Activated CD4-positive, alpha-beta T cell treated with anti-CD3 and anti-CD28 coated beads, Interleukin-2, amount 10 ng/mL, durations not matched to agents 24 days and 14 days (primary cell): Measurements from ENCODE around the gene TNNT3. TPM values are rescaled to one million over a fixed set of nuclear protein-coding genes. Genes with fewer than 3 reads are reported as not detected.

Source experiments
- DNase-seq: peaks from one replicate; pipeline ENCODE4 v3.0.0; 2022
- H3K27ac Mint-ChIP-seq: one replicate; pipeline ENCODE4 v1.8.0; 2022; ENCODE audit warnings: mild to moderate bottlenecking, mixed read lengths
- H3K27me3 Mint-ChIP-seq: one replicate; pipeline ENCODE4 v1.8.0; 2022; ENCODE audit warnings: mixed read lengths
- H3K36me3 Mint-ChIP-seq: one replicate; pipeline ENCODE4 v1.8.0; 2022; ENCODE audit warnings: low read depth, mild to moderate bottlenecking, mixed read lengths
- H3K4me1 Mint-ChIP-seq: one replicate; pipeline ENCODE4 v1.8.0; 2021; ENCODE audit warnings: mixed read lengths
- H3K4me3 Mint-ChIP-seq: one replicate; pipeline ENCODE4 v1.8.0; 2022; ENCODE audit warnings: mild to moderate bottlenecking, moderate library complexity, mixed read lengths
- H3K9me3 Mint-ChIP-seq: one replicate; pipeline ENCODE4 v1.8.0; 2021; ENCODE audit warnings: mixed read lengths
- intact Hi-C: fragments of 100-400 bp; cut with micrococcal nuclease; formaldehyde crosslinking; loops from one replicate; pipeline ENCODE4 v1.15.1; 2023
- total RNA-seq: library from RNA; stranded (reverse); gene quantifications from 2 replicates; pipeline ENCODE4 v1.2.3, GENCODE V29; 2022

TNNT3 gene
- total RNA-seq, 1 donor from 2014 or later, result 1.2 TPM

GRCh38 chr11:1926156-1927025 lies 6.9 kb downstream of the TNNT3 start:
- H3K4me3 Mint-ChIP-seq, result no peak overlapping the region

DNA sequence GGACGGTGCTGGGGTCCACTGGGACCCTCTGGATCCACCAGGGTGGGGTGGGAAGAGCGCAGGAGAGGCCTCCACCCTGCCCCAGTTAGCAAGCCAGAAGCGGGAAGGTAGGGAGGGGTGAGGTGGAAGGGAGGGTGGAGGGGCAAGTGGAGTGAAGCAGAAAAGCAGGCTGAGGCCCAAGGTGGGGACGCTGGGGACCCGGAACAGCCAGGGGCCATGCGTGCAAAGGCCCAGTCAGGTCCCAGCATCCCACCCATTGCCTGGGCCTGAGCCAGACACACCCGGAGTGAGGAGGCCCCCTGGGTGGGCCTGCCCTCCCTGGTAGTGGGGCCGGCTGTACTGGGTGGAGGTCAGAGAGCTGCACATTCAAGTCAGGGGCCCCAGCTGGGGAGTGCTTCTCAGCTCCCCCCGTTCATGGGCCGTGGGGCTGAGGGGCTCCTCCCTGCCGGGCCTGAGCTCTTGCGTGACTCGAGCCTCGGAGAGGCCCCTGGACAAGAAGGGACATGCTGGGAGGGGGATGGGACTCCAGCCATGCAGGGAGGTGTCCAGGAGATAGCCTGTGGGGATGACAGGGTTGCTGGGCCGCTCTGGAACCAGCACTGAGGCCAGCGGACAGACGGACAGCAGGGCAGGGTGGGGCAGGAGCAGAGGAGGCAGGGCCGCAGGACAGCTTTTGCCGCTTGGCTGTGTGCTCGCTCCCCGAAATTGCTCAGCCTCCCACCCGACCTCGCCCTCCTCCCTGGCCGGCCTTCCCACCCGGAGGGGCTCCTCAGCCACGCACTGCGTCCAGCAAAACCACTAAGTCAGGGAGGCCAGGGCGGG lies 7.7 kb downstream of the TNNT3 start:
- no peak overlapping the region for H3K4me3 Mint-ChIP-seq
- H3K4me1 Mint-ChIP-seq, result peaks cover 2% of the 10 kb centered on the region
- DNase-seq, result no peak
- H3K27me3 Mint-ChIP-seq, result peaks cover 4% of the 10 kb centered on the region
- H3K36me3 Mint-ChIP-seq, result no peaks in the 10 kb centered on the region
- H3K9me3 Mint-ChIP-seq, result no peaks in the 10 kb centered on the region
- H3K27ac Mint-ChIP-seq, result no peak overlapping the region
- intact Hi-C loops, result no loop called here

More at GRCh38 chr11:1926156-1927025, 6.9 kb downstream of the TNNT3 start:
- Mint-ChIP-seq H3K27ac (no peak overlapping the region), H3K4me1 (peaks cover 2% of the 10 kb centered on the region), H3K27me3 (peaks cover 3% of the 10 kb centered on the region), H3K9me3 (no peaks in the 10 kb centered on the region), H3K36me3 (no peaks in the 10 kb centered on the region)
- no peak for DNase-seq
- intact Hi-C loops, result no loop called here

- no peak for DNase-seq
- Mint-ChIP-seq H3K27ac (no peak overlapping the region), H3K36me3 (no peaks in the 10 kb centered on the region), H3K27me3 (peaks cover 4% of the 10 kb centered on the region), H3K4me3 (no peak overlapping the region), H3K9me3 (no peaks in the 10 kb centered on the region), H3K4me1 (no peaks in the 10 kb centered on the region)
- intact Hi-C loops, result no loop called here
Observed at GRCh38 chr11:1927848-1928469, 8.5 kb downstream of the TNNT3 start.

DNA sequence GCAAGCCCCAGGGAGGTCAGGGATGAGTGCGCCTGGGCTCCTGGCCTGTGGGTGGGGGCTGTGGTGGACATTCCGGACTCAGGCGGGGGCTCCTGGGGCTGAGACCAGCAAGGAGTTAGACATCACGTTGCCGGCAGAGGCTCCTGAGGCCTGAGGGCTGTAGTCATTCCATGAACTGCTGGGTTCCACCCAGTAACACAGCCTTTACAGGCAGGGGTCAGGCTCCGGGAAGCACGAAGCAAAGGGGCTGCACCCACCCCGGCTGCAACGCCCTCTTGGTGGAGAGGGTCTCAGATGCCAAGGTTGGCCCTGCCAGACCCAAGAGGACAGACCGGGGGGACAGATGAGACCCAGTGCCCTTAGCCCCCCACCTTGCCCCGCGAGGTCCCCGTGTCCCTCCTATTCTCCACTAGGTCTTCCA lies 9.0 kb downstream of the TNNT3 start:
- H3K36me3 Mint-ChIP-seq, result no peaks in the 10 kb centered on the region
- intact Hi-C loops, result no loop called here
- H3K27ac Mint-ChIP-seq, result no peak overlapping the region
- no peaks in the 10 kb centered on the region for H3K4me1 Mint-ChIP-seq
- no peak for DNase-seq
- peaks cover 4% of the 10 kb centered on the region for H3K27me3 Mint-ChIP-seq
- H3K4me3 Mint-ChIP-seq, result no peak overlapping the region
- no peaks in the 10 kb centered on the region for H3K9me3 Mint-ChIP-seq

- H3K4me1 Mint-ChIP-seq, result no peaks in the 10 kb centered on the region
- no peak overlapping the region for H3K4me3 Mint-ChIP-seq
- DNase-seq, result no peak
- no peaks in the 10 kb centered on the region for H3K9me3 Mint-ChIP-seq
- H3K36me3 Mint-ChIP-seq, result no peaks in the 10 kb centered on the region
- intact Hi-C loops, result no loop called here
- H3K27me3 Mint-ChIP-seq, result peaks cover 4% of the 10 kb centered on the region
- H3K27ac Mint-ChIP-seq, result no peak overlapping the region
Observed at GRCh38 chr11:1928891-1929541, 9.5 kb downstream of the TNNT3 start.

DNA sequence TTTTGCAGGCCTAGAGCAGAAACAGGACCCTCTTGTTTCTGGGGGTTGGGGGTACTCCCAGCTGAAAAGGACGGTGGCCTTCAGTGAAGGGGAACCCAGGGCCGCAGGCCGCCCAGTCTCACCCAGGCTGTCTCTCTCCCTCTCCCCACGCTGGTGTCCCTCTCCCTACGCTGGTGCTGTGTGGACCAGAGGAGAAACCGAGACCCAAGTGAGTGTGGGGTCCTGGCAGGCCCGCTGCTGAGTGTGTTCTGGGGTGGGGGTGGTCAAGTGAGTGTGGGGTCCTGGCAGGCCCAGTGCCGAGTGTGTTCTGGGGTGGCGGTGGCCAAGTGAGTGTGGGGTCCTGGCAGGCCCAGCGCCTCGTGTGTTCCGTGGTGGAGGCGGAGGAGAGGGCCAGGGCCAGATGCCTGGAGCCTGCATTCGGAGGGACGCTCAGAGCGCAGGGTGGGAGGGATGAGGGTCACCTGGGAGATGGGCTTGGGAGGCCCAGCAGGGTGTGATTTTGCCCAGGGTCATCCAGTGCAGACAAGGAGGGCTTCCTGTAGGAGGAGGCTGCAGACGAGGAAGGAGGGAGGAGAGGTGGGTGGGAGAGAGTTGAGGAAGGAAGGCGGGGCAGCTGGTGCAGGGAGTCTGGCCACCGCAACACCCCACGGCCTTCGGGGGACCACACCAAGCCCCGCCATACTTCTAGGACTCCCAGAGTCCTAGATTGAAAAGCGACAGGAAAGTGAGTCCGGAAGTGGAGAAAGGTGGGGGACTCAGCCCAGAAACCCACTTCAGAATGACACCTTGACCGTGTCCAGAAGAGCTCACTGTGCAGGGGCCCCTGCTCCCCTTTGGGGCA lies 10.3 kb downstream of the TNNT3 start:
- no peaks in the 10 kb centered on the region for H3K36me3 Mint-ChIP-seq
- H3K4me1 Mint-ChIP-seq, result no peaks in the 10 kb centered on the region
- H3K9me3 Mint-ChIP-seq, result no peaks in the 10 kb centered on the region
- DNase-seq, result no peak
- no peak overlapping the region for H3K27ac Mint-ChIP-seq
- peaks cover 4% of the 10 kb centered on the region for H3K27me3 Mint-ChIP-seq
- no peak overlapping the region for H3K4me3 Mint-ChIP-seq
- intact Hi-C loops, result no loop called here

- H3K9me3 Mint-ChIP-seq, result no peaks in the 10 kb centered on the region
- no peaks in the 10 kb centered on the region for H3K36me3 Mint-ChIP-seq
- H3K27ac Mint-ChIP-seq, result no peak overlapping the region
- intact Hi-C loops, result no loop called here
- no peak overlapping the region for H3K4me3 Mint-ChIP-seq
- H3K27me3 Mint-ChIP-seq, result peaks cover 4% of the 10 kb centered on the region
- no peaks in the 10 kb centered on the region for H3K4me1 Mint-ChIP-seq
- no peak for DNase-seq
Observed at GRCh38 chr11:1930462-1930830, 10.9 kb downstream of the TNNT3 start.

- no peak overlapping the region for H3K27ac Mint-ChIP-seq
- no peaks in the 10 kb centered on the region for H3K36me3 Mint-ChIP-seq
- H3K27me3 Mint-ChIP-seq, result peaks cover 4% of the 10 kb centered on the region
- no peaks in the 10 kb centered on the region for H3K9me3 Mint-ChIP-seq
- DNase-seq, result no peak
- H3K4me3 Mint-ChIP-seq, result no peak overlapping the region
- intact Hi-C loops, result no loop called here
- H3K4me1 Mint-ChIP-seq, result no peaks in the 10 kb centered on the region
Observed at GRCh38 chr11:1931341-1932104, 12.0 kb downstream of the TNNT3 start.

- no peaks in the 10 kb centered on the region for H3K36me3 Mint-ChIP-seq
- no peak overlapping the region for H3K4me3 Mint-ChIP-seq
- DNase-seq, result no peak
- intact Hi-C loops, result no loop called here
- H3K27me3 Mint-ChIP-seq, result peaks cover 4% of the 10 kb centered on the region
- H3K9me3 Mint-ChIP-seq, result no peaks in the 10 kb centered on the region
- no peak overlapping the region for H3K27ac Mint-ChIP-seq
- H3K4me1 Mint-ChIP-seq, result no peaks in the 10 kb centered on the region
Observed at GRCh38 chr11:1932105-1932480, 12.6 kb downstream of the TNNT3 start.

DNA sequence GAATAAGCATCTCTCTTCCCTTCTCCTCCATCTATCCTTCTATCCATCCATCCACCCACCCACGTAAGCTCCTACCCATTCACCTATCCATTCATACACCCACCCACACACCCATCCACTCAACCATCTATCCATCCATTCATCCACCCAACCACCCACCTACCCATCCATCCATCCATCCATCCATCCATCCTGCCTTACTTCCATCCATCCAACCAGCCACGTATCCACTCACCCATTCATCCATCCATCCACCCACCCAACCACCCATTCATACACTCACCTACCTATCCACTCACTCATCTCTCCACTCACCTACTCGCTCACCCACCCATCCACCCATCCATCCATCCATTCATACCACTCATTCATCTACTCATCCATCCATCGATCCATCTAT lies 13.2 kb downstream of the TNNT3 start:
- H3K4me3 Mint-ChIP-seq, result no peak overlapping the region
- H3K27me3 Mint-ChIP-seq, result peaks cover 4% of the 10 kb centered on the region
- no peak for DNase-seq
- no peaks in the 10 kb centered on the region for H3K4me1 Mint-ChIP-seq
- H3K27ac Mint-ChIP-seq, result no peak overlapping the region
- intact Hi-C loops, result no loop called here
- H3K9me3 Mint-ChIP-seq, result no peaks in the 10 kb centered on the region
- H3K36me3 Mint-ChIP-seq, result no peaks in the 10 kb centered on the region

DNA sequence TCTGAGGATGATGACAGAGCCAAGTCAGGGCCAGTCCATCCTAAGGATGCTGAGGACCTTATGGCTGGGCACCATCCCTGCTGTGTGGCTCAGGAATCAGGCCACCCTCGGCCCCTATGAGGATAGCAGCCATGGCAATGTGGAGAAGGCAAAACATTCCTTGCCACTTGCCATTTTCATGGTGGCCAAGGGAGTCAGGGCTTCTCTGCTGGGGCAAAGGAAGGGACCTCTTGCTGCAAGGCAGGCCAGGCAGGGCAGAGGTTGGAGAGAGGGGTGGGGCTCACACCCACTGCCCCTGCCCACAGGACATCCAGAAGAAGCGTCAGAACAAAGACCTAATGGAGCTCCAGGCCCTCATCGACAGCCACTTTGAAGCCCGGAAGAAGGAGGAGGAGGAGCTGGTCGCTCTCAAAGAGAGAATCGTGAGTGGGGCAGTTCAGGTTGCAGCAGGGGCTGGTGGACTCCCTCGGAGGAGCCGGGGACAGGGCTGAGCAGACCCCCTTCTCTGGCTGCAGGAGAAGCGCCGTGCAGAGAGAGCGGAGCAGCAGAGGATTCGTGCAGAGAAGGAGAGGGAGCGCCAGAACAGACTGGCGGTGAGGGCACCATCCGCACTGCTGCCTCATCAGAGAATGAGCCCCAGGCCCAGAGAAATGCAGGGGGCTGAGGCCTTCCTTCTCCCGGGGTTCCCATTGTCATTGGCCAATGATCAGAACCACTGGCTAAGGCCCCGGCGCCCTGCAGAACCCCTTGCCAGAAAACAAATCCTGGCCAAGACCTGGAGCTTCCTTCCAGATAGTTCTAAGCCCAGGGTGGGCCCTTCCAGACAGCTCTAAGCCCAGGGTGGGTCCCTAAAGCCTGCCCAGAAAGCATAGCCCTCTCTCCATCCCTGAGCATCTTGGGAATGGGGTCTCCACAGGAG lies 14.2 kb downstream of the TNNT3 start:
- Mint-ChIP-seq H3K9me3 (no peaks in the 10 kb centered on the region), H3K4me1 (no peaks in the 10 kb centered on the region), H3K36me3 (no peaks in the 10 kb centered on the region), H3K27ac (no peak overlapping the region), H3K4me3 (no peak overlapping the region), H3K27me3 (peaks cover 4% of the 10 kb centered on the region)
- DNase-seq, result no peak
- intact Hi-C loops, result no loop called here
